Measurements from ENCODE around the gene SH3BGRL.

GRCh38 chrX:81174286-81174685, 27.6 kb upstream of the SH3BGRL start:
- TF ChIP-seq, protein P1, sequence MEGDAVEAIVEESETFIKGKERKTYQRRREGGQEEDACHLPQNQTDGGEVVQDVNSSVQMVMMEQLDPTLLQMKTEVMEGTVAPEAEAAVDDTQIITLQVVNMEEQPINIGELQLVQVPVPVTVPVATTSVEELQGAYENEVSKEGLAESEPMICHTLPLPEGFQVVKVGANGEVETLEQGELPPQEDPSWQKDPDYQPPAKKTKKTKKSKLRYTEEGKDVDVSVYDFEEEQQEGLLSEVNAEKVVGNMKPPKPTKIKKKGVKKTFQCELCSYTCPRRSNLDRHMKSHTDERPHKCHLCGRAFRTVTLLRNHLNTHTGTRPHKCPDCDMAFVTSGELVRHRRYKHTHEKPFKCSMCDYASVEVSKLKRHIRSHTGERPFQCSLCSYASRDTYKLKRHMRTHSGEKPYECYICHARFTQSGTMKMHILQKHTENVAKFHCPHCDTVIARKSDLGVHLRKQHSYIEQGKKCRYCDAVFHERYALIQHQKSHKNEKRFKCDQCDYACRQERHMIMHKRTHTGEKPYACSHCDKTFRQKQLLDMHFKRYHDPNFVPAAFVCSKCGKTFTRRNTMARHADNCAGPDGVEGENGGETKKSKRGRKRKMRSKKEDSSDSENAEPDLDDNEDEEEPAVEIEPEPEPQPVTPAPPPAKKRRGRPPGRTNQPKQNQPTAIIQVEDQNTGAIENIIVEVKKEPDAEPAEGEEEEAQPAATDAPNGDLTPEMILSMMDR (conservative IDR thresholded peaks at IDR 0.05; ENCODE audit: low read length) = peak; percentile 69
- no peak for TF ChIP-seq EZH2phosphoT487 (IDR thresholded peaks at IDR 0.05; ENCODE audit: borderline replicate concordance, low read depth, low read length)

All from OCI-LY7 (cell line).